CD4-positive, alpha-beta T cell (primary cell): Measurements from ENCODE around the gene P2RX2. TPM values are rescaled to one million over a fixed set of nuclear protein-coding genes. Genes with fewer than 3 reads are reported as not detected.

Source experiments
- ATAC-seq: fragments of 200-7000 bp; cut with Tn5 transposase; one replicate; pipeline ENCODE4 v1.10.0; 2022; ENCODE audit warnings: mild to moderate bottlenecking; ENCODE audit not compliant: poor library complexity
- CTCF ChIA-PET: fragments of 350-600 bp; sonication (Branson Sonifier 250); formaldehyde crosslinking; loops from one replicate; lab custom pipeline; 2021; ENCODE audit warnings: antibody characterized with exemption, inconsistent platforms; lab: Charles Lee
- POLR2A ChIA-PET: fragments of 350-600 bp; sonication (Branson Sonifier 250); formaldehyde crosslinking; loops from one replicate; lab custom pipeline; 2021; ENCODE audit warnings: antibody characterized with exemption, inconsistent platforms; lab: Charles Lee
- DNase-seq, 14 experiments: peaks; one replicate each; pipeline ENCODE4 v3.0.0-alpha.2; 2013 to 2020; ENCODE audit warnings: mixed read lengths in 2 of 14
- H3K27ac ChIP-seq, 2 donors: one replicate each; pipeline versions ENCODE4 v1.5.1 to v1.7.0; 2013; ENCODE audit warnings: low read length in 2 of 2, low read depth in 1 of 2, mild to moderate bottlenecking in 1 of 2
- H3K27me3 ChIP-seq, 2 experiments: 1 replicate in 1 of 2; 2 replicates in 1 of 2; pipeline versions ENCODE4 v1.6.1 to v1.7.0; 2013; ENCODE audit warnings: low read length in 2 of 2, control low read depth in 1 of 2, mild to moderate bottlenecking in 1 of 2, moderate library complexity in 1 of 2; ENCODE audit not compliant: insufficient read depth in 2 of 2, control insufficient read depth in 1 of 2
- H3K36me3 ChIP-seq: one replicate; pipeline ENCODE4 v1.6.1; 2013; ENCODE audit warnings: low read length, control low read depth; ENCODE audit not compliant: insufficient read depth
- H3K4me1 ChIP-seq: one replicate; pipeline ENCODE4 v1.6.1; 2013; ENCODE audit warnings: low read length, control low read depth; ENCODE audit not compliant: insufficient read depth
- H3K4me3 ChIP-seq: one replicate; pipeline ENCODE4 v1.5.1; 2013; ENCODE audit warnings: mild to moderate bottlenecking, low read length, moderate library complexity
- H3K9me3 ChIP-seq, 2 experiments: 1 replicate in 1 of 2; 2 replicates in 1 of 2; pipeline versions ENCODE4 v1.6.1 to v1.7.0; 2013; ENCODE audit warnings: low read length in 2 of 2, mild to moderate bottlenecking in 2 of 2, control low read depth in 1 of 2, moderate library complexity in 1 of 2; ENCODE audit not compliant: control insufficient read depth in 1 of 2, insufficient read depth in 1 of 2
- H3K27ac Mint-ChIP-seq: one replicate; pipeline ENCODE4 v1.8.0; 2020; ENCODE audit warnings: mixed read lengths
- H3K27me3 Mint-ChIP-seq: one replicate; pipeline ENCODE4 v1.8.0; 2021; ENCODE audit warnings: mixed read lengths
- H3K36me3 Mint-ChIP-seq: one replicate; pipeline ENCODE4 v1.8.0; 2021; ENCODE audit warnings: low read depth, mixed read lengths
- H3K4me1 Mint-ChIP-seq: one replicate; pipeline ENCODE4 v1.8.0; 2021; ENCODE audit warnings: low read depth, mixed read lengths
- H3K4me3 Mint-ChIP-seq: one replicate; pipeline ENCODE4 v1.8.0; 2020; ENCODE audit warnings: mild to moderate bottlenecking, mixed read lengths
- H3K9me3 Mint-ChIP-seq: one replicate; pipeline ENCODE4 v1.8.0; 2020; ENCODE audit warnings: mixed read lengths
- CTCF ChIP-seq: fragments of 200-600 bp; IDR thresholded peaks from one replicate; pipeline ENCODE4 v1.8.0; 2022; ENCODE audit warnings: antibody characterized with exemption, mild to moderate bottlenecking
- intact Hi-C, 2 experiments: fragments of 100-400 bp; cut with DNase I in 1 of 2; cut with micrococcal nuclease in 1 of 2; formaldehyde crosslinking; loops; one replicate each; pipeline versions ENCODE4 v1.15.1 to v1.9.0; 2023 to 2025; cut with DNase I, micrococcal nuclease
- total RNA-seq, 174 experiments: library from RNA in 2 of 174; stranded (reverse) in 2 of 174; gene quantifications; one replicate each; pipeline ENCODE4 v1.2.3 and lab custom pipeline; 2021 to 2026

The P2RX2 gene
- total RNA-seq, 2 experiments from 2014 or later, result not detected

- peaks cover 17 to 19% of the 10 kb centered on the region in 2 experiments for H3K9me3 ChIP-seq
- H3K36me3 Mint-ChIP-seq, result peaks cover 6% of the 10 kb centered on the region
- peaks cover 5% of the 10 kb centered on the region for H3K4me1 Mint-ChIP-seq
- intact Hi-C loops, result no loop called here
- H3K4me3 Mint-ChIP-seq, result no peak overlapping the region
- DNase-seq (peak in 1 of 14 experiments; percentile 15), ATAC-seq (no peak)
- peaks cover 6% of the 10 kb centered on the region for H3K4me1 ChIP-seq
- no peak for TF ChIP-seq CTCF
- no peak overlapping the region for H3K27ac Mint-ChIP-seq
- H3K27me3 Mint-ChIP-seq, result peaks cover 17% of the 10 kb centered on the region
- H3K27ac ChIP-seq, result no peak overlapping the region
- H3K4me3 ChIP-seq, result no peak overlapping the region
- H3K36me3 ChIP-seq, result peaks cover 15% of the 10 kb centered on the region
- H3K9me3 Mint-ChIP-seq, result no peaks in the 10 kb centered on the region
- CTCF ChIA-PET, result no interaction called here
- peaks cover 23 to 25% of the 10 kb centered on the region in 2 experiments for H3K27me3 ChIP-seq
- POLR2A ChIA-PET, result no interaction called here
Measured at GRCh38 chr12:132620899-132621656, 2.5 kb downstream of the P2RX2 start.

GRCh38 chr12:132621657-132622435 is 3.3 kb downstream of the P2RX2 start:
- Histone ChIP-seq H3K36me3 (peaks cover 15% of the 10 kb centered on the region), H3K4me3 (no peak overlapping the region), H3K9me3 (peaks cover 10 to 11% of the 10 kb centered on the region in 2 experiments), H3K27ac (no peak overlapping the region), H3K4me1 (peaks cover 6% of the 10 kb centered on the region), H3K27me3 (peaks cover 15 to 17% of the 10 kb centered on the region in 2 experiments)
- TF ChIP-seq CTCF, result no peak
- H3K4me3 Mint-ChIP-seq, result no peak overlapping the region
- DNase-seq, result peak in 1 of 14 experiments; percentile 12
- H3K27ac Mint-ChIP-seq, result no peak overlapping the region
- peaks cover 17% of the 10 kb centered on the region for H3K27me3 Mint-ChIP-seq
- POLR2A ChIA-PET, result no interaction called here
- H3K4me1 Mint-ChIP-seq, result peaks cover 5% of the 10 kb centered on the region
- H3K9me3 Mint-ChIP-seq, result no peaks in the 10 kb centered on the region
- peaks cover 13% of the 10 kb centered on the region for H3K36me3 Mint-ChIP-seq
- CTCF ChIA-PET, result no interaction called here
- ATAC-seq, result no peak
- intact Hi-C loops, result no loop called here

- DNase-seq (peak in 2 of 14 experiments; percentile 27 to 29), ATAC-seq (peak; percentile 66)
- no peak overlapping the region for H3K4me3 ChIP-seq
- H3K36me3 Mint-ChIP-seq, result peaks cover 13% of the 10 kb centered on the region
- H3K9me3 Mint-ChIP-seq, result no peaks in the 10 kb centered on the region
- no peak for TF ChIP-seq CTCF
- ChIA-PET POLR2A (no interaction called here), CTCF (no interaction called here)
- H3K4me1 Mint-ChIP-seq, result peaks cover 5% of the 10 kb centered on the region
- H3K27ac Mint-ChIP-seq, result no peak overlapping the region
- intact Hi-C loops, result no loop called here
- H3K9me3 ChIP-seq, result peaks cover 3 to 7% of the 10 kb centered on the region in 2 experiments
- peaks cover 10% of the 10 kb centered on the region for H3K27me3 Mint-ChIP-seq
- H3K27me3 ChIP-seq, result peaks cover 8 to 10% of the 10 kb centered on the region in 2 experiments
- H3K36me3 ChIP-seq, result peaks cover 15% of the 10 kb centered on the region
- peaks cover 6% of the 10 kb centered on the region for H3K4me1 ChIP-seq
- no peak overlapping the region for H3K4me3 Mint-ChIP-seq
- H3K27ac ChIP-seq, result no peak overlapping the region
Measured at GRCh38 chr12:132622437-132623071, 4.0 kb downstream of the P2RX2 start.
